TTC549 (cell line): ENCODE data around the gene HSPBP1.
"Not testable (repeated sequence)": the region's sequence is repeated elsewhere in the genome, so short reads cannot be mapped to it uniquely, and the experiment has no call there.

Experiments
- FAIRE-seq: peaks from 2 replicates; lab custom pipeline; 2012; peaks lifted over from hg19 to GRCh38; lab: Jason Lieb, UNC

The HSPBP1 gene, protein sequence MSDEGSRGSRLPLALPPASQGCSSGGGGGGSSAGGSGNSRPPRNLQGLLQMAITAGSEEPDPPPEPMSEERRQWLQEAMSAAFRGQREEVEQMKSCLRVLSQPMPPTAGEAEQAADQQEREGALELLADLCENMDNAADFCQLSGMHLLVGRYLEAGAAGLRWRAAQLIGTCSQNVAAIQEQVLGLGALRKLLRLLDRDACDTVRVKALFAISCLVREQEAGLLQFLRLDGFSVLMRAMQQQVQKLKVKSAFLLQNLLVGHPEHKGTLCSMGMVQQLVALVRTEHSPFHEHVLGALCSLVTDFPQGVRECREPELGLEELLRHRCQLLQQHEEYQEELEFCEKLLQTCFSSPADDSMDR

GRCh38 chr19:55279770-55280643 is at the start of gene HSPBP1:
Gene HSPBP1, minus strand, starts transcription at chr19:55280110. Its CDS starts 502 bp downstream, at chr19:55279608.
- FAIRE-seq: peak; percentile 67

DNA sequence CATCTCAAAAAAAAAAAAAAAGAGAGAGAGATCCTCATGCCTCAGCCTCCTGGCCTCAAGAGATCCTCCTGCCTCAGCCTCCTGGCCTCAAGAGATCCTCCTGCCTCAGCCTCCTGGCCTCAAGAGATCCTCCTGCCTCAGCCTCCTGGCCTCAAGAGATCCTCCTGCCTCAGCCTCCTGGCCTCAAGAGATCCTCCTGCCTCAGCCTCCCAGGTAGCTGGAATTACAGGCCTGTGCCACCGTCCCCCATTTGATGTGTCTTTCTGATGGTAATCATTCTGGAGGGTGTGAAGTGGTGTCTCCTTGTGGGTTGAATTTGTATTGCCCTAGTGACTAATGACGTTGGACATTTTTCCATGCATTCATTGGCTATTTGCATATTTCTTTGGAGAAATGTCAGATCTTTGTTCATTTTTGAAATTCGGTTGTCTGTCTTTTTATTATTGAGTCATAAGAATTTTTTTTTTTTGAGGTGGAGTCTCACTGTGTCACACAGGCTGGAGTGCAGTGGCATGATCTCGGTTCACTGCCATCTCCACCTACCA is 48.9 kb upstream of the HSPBP1 start:
- FAIRE-seq: not testable (repeated sequence)

GRCh38 chr19:55325172-55325571 is 45.3 kb upstream of the HSPBP1 start, which contains the start of gene TMEM150B:
Gene TMEM150B, minus strand, starts transcription at chr19:55325341. Its CDS starts 4,305 bp downstream, at chr19:55321036.
- no peak for FAIRE-seq

- FAIRE-seq: no peak
Measured at GRCh38 chr19:55324662-55325061, 44.8 kb upstream of the HSPBP1 start.

GRCh38 chr19:55322204-55322885 is 42.4 kb upstream of the HSPBP1 start:
- FAIRE-seq: no peak

- FAIRE-seq: no peak
Measured at GRCh38 chr19:55321466-55322137, 41.7 kb upstream of the HSPBP1 start.

- FAIRE-seq: no peak
Measured at GRCh38 chr19:55320844-55321419, 41.0 kb upstream of the HSPBP1 start.

DNA sequence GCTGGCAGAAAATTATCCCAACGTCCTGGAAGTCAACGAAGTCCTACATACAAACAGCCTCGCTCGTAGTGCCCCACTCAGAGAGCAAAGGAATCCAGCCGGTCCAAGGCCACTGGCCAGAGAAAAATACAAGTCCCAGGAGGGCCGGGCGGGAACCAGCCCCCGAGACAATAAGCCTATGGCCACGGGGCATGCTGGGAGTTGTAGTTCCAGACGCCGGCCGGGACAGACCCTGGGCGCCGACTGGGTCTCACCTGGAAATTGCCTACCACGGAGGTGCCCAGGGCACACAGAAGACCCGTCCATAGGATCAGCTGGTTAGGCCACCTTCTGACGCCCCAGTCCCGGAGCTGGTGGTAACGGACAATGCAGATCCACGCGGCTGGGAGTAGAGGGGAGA is 39.9 kb upstream of the HSPBP1 start:
- no peak for FAIRE-seq

DNA sequence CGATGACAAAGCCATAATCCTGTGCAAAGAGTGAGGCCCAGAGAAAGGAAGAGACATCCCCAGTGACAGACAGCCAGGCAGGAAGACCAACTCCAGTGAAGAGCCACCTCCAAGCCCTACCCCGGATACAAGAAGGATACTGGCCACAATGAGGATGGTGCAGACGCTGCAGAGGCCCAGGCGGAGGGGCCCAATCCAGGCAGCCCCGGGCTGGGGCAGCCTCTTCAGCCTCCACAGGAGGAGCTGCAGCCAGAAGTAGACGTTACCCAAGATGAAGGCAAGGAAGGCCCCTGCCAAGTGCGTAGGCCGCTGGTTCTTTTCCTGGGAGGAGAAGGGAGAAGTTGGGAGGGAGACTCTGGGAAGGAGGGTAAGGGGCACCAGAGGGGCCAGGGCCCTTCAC is 36.7 kb upstream of the HSPBP1 start:
- FAIRE-seq: no peak

- FAIRE-seq: no peak
Measured at GRCh38 chr19:55315956-55316525, 36.1 kb upstream of the HSPBP1 start.

DNA sequence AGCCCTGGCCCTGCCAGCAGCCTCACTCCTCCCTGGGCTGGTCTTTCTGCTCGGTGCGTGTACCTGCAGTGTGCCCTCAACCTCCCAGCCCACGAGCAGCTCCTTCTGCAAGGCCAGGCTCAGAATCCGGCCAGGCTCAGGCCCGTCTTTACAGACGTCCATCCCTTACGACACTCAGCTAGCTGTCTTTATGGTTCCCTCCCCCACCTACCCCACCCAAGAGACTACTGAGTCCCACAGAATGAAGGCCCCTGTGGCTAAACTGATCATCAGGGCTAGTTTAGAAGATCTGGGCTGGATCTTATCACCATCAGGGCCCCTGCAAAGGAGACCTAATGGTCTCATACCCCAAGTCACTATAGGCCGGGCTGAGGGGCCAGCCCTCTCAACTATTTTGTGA is 34.5 kb upstream of the HSPBP1 start:
- FAIRE-seq: no peak

DNA sequence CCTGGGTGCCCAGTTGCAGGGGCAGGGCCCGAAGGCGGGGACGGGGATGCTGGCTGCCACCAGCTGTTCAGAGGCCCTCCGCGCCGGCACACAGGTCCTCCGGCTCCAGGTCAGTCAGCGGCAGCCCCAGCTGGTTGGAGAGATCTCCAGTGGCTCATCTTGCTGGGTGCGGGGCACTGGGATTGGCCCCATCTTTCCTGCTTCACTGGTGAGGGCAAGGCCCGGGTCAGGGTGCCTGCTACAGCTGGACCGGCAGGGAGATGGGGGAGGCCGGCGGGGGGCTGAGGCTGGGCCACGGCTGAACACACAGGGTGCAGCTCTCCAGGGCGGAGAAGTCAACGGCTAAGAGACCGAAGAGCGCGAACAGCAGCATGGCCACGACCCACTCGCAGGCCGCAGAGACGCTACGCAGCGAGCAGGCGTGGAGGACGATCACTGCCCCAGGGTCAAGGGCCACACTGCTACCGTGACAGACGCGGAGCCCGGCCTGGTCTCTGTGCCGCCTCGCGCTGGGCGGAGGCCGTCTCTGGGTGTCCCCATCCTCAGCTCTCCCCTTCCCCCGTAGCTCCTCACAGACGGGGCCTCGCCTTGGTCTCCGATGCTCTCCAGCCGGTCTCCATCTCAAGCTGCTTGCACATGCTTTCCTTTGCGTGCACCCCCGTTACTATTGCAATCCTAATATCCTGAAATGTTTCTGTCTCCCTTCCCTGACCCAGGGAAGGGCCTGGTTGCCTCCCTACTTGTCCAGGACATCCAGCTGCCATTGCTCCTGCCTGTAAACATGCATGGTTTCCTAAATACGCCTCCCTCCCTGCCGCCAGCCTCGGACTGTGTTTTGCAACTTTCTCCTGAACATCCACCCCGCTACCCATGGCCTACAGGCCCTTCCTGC is 33.0 kb upstream of the HSPBP1 start:
- FAIRE-seq: no peak

GRCh38 chr19:55311797-55312196 is 31.9 kb upstream of the HSPBP1 start:
- FAIRE-seq: no peak

DNA sequence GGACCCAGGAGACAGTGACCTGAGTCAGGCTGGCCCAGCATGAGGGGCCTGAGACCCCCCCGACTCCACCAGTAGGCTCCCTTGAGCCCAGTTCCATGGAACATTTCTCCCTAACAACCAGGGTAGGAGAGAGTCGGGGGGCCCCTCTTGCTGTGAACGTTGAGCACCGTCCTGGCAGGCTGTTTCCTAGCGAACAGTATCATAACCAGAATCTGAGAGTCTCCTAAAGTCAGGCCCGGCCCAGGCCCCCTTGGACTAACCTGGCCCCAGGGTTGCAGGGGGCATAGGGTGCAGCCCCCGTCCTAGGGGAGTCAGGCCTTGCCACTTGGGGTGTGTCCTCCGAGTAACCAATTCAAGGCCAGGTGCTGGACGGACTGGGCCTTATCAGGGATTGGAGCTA is 31.5 kb upstream of the HSPBP1 start:
- no peak for FAIRE-seq

DNA sequence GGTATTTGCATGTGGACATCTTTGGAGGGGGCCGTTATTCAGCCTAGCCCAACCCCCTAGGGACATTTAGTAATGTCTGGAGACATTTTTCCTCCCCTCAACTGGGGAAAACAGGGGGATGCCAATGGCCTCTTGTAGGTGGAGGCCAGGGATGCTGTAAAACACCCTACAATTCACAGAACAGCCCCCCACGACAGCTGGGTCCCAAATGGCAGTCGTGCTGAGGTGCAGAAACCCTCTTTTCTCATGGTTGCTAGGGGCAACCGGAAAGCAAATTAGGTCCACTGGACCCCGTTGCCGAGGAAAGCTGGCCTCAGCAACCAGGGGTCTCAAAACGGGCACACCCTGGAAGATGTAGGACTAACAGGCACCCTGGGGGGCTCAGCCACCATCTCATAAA is 30.6 kb upstream of the HSPBP1 start:
- no peak for FAIRE-seq

DNA sequence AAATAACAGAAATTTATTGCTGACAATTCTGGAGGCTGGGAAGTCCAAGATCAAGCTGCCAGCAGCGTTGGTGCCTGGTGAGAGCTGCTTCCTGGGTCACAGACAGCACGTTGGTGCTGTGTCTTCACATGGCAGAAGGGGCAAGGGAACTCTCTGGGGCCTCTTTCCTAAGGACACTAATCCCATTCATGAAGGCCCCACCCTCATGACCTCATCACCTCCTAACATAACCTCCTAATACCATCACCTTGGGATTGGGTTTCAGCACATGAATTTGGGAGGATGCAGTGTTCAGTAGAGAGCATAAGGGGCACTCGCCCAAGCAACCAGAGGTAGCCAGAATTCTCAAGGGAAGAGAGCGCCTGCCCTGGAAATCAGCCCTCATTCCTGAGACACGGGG is 29.5 kb upstream of the HSPBP1 start:
- no peak for FAIRE-seq

GRCh38 chr19:55308281-55308680 is 28.4 kb upstream of the HSPBP1 start:
- FAIRE-seq: no peak

- no peak for FAIRE-seq
Measured at GRCh38 chr19:55306712-55307111, 26.8 kb upstream of the HSPBP1 start.

DNA sequence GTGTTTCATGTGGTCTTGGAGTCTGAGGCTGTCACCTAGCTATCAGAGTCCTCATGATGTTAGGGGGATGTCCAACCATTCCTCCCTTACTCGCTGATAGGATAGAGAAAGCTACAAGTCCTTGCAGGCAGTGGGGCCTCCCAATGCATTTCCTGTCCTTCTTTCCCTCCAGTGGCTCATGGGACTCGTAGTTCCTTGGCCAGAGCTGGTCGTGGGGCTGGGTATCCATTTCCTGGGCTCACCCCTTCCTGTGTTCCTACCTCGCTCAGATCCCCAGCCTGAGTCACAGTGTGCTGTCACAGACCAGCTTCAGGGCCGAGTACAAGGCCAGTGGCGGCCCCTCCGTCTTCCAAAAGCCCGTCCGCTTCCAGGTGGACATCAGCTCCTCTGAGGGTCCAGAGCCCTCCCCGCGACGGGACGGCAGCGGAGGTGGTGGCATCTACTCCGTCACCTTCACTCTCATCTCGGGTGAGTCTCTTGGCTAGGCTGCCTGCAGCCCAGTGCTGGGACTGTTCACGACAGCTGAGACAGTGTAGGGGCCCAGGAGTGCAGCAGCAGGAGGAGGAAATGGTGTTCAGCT is 26.2 kb upstream of the HSPBP1 start:
- no peak for FAIRE-seq

GRCh38 chr19:55305491-55305890 is 25.6 kb upstream of the HSPBP1 start:
- no peak for FAIRE-seq
